Activated CD4-positive, alpha-beta T cell treated with anti-CD3 and anti-CD28 coated beads, Interleukin-2, amount 50 U/mL, for 4 hours (primary cell): ENCODE data around the gene MYL7.

Experiments used
- DNase-seq, 2 experiments: peaks; one replicate each; pipeline ENCODE4 v3.0.0-alpha.2; 2020

MYL7 gene

DNA sequence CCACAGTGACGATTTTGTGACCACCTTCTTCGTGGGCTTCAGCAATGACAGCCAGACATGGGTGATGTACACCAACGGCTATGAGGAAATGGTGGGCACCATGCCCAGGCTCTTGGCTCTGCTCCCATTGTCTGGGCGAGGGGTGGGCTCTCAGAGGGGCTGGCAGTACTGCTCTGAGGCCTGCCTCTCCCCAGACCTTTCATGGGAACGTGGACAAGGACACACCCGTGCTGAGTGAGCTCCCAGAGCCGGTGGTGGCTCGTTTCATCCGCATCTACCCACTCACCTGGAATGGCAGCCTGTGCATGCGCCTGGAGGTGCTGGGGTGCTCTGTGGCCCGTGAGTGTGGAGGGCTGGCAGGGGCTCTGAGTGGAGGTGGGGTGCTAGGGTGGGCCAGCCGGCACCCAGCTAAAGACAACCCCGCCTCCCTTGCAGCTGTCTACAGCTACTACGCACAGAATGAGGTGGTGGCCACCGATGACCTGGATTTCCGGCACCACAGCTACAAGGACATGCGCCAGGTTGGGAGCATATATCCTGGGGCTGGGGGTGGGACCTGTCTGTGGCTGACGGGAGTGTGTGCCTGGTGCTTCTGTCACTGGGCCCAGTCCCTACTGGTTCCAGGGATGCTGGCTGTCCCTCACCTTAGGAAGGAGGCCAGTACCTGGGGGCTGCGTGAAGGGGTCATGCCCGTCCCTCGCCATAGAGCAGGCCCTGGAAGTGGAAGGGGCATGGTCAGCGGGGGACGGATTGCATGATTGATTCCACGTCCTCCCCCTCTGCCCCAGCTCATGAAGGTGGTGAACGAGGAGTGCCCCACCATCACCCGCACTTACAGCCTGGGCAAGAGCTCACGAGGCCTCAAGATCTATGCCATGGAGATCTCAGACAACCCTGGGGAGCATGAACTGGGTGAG, 30.2 kb downstream of the MYL7 start:
- DNase-seq: no peak

DNA sequence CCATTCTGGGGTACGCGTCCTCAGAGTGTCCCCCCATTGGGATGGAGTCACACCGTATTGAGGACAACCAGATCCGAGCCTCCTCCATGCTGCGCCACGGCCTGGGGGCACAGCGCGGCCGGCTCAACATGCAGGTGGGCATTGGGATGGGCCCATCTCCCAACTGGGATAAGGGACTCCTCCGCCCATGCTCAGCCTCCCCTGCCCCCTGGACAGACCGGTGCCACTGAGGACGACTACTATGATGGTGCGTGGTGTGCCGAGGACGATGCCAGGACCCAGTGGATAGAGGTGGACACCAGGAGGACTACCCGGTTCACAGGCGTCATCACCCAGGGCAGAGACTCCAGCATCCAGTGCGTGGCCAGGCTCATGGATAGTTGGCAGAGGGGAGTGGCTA, 31.1 kb downstream of the MYL7 start:
- DNase-seq: no peak

DNA sequence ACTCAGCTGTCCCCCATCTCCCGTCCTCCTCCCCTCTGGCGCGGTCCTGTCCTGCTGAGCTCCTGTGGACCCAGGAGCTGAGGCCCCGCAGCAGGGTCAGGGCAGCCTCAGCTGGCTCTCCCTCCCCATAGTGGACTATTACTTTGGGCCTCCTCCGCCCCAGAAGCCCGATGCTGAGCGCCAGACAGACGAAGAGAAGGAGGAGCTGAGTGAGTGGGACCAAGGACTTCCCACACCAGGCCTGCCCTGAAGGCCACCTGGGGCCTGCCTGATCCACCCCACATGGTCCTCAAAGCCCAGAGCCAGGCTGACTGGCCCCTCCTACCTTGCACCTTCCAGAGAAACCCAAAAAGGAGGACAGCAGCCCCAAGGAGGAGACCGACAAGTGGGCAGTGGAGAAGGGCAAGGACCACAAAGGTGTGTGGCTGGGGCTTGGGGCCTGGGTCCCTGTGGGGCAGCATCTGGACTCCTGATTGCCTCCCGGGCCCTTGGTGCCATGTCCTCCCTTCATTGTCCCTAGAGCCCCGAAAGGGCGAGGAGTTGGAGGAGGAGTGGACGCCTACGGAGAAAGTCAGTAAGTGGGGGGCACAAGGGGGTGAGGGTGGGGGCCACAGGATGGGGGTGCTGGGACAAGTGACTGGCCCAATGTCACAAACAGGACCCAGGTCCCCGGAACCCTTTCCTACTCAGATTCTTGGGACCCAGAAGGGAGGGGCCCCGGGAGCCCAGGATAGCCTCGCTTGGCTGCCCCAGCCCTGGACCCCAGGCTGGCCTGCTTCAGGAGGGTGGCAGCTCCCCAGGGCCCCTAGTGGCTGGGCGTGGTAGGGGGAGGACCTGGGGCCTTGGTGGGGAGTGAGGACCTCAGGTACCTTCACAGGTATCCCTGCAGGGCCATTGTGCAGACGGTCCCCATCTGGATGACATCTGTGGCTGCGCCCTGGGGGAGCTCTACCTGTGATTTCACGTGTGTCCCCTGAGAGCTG, 32.1 kb downstream of the MYL7 start:
- no peak for DNase-seq

DNA sequence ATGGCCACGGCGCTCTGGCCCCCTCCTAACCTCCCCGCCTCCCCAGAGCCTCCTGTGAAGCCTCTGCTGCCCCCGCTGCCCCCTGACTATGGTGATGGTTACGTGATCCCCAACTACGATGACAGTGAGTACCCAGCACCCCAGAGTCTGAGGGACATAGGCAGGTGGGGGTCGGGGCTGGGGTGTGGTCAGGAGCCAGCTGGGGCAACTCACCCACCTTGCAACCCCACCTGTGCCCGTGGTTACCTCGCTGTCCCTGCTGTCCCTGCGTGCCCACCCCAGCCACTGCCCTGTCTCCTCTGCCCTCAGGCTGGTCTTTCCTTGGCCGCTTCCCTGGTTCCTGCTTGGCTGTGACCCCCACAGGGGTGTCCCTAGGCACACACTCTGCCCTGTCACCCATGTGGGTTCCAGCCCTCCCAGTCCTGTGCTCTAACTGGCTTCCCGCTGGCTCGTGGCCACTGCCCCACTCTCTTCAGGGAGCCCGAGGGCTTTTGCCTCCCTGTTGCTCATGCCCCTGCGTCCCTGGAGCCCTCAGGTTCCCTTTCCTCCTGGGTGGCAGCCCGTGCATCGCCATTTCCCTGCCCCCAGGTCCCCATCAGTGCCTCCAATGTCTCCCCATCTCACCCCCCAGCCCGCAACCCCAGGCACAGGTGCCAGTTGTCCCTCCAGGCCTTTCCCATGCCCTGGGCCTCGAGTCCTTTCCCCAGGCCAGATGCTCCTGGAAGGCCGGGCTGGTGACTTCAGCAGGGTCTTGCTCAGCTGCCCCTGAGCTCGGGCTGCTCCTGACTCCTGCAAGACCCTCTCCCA, 33.0 kb downstream of the MYL7 start:
- DNase-seq: no peak

DNA sequence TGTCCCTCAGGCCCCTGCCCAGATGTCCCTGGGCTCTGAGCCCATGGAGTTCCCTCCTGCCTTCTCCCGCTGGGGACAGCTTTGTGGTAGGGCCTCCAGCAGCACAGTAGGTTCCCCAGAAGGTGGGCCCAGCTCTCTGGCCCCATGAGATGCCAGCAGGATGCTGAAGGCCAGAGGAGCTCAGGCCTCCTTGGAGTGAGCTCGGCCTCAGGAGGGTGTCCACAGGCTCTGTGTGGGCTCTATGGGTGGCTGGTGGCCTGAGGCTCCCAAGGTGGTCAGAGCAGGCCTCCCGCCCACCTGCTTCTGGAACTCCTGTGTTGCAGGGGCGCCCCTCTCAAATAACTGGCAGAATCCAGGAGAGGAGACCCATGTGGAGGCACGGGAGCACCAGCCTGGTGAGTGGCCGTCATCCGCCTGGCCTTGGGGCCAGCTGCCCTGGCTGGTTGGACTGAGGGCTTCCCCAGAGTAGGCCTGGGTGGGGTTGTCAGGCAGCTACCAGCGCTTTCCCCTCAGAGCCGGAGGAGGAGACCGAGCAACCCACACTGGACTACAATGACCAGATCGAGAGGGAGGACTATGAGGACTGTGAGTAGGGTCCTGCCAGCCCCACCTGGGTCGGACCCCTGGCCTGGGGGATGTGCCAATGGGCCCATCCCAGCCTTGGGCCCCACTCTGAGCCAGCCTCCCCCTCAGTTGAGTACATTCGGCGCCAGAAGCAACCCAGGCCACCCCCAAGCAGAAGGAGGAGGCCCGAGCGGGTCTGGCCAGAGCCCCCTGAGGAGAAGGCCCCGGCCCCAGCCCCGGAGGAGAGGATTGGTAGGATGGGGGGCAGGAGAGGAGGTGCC, 33.8 kb downstream of the MYL7 start:
- no peak for DNase-seq

DNA sequence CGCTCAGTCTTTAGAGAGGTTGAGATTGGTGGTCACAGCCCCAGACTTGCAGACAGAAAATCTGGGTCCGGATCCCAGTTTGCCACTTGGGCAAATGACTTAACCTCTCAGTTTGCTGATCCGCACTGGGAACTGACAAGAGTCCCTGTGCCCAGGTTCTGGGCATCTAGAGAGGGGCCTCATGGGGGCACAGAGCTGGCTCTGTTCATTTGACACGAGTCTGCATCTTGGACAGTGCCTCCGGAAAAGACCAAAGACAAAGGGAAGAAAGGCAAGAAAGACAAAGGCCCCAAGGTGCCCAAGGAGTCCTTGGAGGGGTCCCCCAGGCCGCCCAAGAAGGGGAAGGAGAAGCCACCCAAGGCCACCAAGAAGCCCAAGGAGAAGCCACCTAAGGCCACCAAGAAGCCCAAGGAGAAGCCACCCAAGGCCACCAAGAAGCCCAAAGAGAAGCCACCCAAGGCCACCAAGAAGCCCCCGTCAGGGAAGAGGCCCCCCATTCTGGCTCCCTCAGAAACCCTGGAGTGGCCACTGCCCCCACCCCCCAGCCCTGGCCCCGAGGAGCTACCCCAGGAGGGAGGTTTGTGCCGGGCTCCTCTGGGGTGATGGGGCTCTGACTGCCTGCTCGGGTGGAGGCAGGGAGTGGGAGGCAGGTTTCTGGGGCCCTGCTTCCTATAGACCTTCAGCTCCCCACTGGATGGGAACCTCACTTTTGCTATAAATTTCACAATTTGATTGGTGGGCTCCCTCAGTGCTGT, 34.6 kb downstream of the MYL7 start:
- no peak for DNase-seq

DNA sequence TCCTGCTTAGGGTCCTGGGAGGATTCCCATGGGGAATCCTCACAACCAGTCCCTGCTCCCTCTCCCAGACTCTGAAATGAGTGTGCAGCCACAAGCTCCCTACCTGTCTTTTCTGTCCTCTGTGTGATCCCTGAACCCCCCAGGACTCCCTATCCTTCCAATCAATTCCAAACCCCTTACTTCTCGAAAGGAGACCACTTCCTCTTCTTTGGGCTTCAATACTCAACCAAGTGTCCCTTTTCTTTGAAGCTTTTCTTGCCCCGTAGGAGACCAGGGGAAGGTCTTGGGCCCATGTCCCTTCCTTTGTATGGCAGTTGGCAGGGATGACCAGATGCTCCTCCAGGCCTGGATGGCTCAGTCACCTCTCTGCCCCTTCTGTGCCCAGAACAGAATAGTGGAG, 35.3 kb downstream of the MYL7 start:
- DNase-seq: no peak

DNA sequence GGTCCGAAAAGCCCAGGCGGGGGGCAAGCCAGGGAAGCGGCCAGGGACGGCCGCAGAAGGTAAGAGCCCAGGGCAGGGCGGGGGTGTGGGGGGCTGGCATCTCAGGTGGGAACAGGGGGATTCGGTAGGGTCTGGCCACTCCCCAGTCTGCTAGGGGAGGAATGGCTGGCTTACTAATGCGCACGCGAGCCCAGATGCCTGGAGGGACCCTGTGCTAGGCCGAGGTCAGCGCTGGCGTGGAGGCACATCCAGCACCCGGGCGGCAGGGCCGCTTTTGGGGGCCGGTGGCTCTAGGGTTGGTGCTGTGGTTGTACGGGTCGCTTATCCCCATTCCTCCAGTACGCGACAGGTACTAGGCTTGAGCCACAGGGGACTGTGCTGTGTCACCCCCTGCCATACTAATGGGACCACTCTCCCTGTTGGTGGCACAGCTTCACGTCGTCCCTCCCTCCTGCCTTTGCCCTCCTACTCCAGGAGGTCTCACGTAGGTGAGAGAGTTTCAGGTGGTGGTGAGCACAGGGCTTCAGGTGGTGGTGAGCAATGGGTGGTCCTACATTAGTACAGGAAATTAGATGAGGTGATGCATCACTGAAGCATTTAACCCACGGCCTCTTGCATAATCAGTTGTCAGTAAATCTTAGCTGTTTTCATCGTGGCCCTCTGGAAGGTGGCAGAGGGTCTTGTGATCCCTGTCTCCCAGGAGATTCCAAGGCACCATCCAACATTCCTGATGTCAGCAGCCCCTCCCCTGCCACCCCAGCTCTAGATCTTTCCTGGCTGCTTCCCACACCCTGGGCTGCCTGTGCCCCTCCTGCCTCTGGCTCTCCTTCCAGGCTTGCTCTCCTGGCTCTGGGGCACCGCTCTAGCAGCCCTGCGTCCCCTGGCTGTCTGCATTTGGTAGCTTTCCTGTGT, 36.0 kb downstream of the MYL7 start:
- no peak for DNase-seq

DNA sequence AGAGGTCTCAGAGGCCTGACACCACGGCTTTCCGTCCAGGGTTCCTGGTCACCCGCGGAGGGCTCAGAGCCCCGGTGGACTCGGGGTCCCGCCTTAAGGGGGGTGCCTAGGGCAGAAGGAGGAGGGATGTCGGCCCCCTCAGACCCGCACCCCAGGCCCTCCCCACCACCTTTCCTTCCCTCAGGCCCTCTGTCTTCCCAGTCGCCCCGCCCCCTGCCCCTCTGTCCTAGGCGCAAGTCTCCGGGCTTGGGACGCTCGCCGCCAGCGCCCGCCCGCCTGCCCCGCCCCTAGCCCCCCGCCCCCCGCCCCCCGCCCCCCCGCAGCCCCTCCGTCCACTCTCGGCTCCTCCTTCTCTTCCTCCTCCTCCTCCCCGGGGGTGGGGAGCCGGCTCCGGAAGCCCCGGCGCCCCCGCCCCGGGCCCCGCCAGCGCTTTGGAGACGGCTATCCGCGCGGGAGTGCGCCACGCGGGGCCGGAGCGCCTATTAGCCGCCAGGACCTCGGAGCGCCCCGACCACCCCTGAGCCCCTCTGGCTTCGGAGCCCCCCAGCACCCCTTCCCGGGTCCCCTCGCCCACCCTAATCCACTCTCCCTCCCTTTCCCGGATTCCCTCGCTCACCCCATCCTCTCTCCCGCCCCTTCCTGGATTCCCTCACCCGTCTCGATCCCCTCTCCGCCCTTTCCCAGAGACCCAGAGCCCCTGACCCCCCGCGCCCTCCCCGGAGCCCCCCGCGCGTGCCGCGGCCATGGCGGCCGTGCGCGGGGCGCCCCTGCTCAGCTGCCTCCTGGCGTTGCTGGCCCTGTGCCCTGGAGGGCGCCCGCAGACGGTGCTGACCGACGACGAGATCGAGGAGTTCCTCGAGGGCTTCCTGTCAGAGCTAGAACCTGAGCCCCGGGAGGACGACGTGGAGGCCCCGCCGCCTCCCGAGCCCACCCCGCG, 36.9 kb downstream of the MYL7 start, which contains the start of gene AEBP1:
Gene AEBP1, plus strand, starts transcription at position 423 of the 937 bp plus-strand sequence. Its CDS starts 321 bp downstream, at position 744.
- DNase-seq: no peak

DNA sequence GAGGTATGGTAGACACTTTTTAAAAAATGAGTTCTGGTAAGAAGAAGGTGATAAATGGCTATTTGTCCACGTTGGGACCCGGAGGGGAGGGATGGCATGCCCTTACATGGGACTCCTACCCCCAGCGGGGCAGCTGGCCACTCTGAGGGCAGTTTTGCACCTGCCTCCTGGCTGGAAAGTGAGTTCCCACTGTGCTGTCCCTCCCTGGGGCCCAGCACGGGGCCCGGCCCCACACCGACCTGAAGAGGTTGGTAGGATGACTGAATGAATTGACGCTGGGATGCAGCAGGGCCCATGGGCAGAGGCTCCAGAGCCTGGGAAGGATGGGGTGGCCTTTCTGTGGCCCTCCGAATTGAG, 37.6 kb downstream of the MYL7 start:
- no peak for DNase-seq

DNA sequence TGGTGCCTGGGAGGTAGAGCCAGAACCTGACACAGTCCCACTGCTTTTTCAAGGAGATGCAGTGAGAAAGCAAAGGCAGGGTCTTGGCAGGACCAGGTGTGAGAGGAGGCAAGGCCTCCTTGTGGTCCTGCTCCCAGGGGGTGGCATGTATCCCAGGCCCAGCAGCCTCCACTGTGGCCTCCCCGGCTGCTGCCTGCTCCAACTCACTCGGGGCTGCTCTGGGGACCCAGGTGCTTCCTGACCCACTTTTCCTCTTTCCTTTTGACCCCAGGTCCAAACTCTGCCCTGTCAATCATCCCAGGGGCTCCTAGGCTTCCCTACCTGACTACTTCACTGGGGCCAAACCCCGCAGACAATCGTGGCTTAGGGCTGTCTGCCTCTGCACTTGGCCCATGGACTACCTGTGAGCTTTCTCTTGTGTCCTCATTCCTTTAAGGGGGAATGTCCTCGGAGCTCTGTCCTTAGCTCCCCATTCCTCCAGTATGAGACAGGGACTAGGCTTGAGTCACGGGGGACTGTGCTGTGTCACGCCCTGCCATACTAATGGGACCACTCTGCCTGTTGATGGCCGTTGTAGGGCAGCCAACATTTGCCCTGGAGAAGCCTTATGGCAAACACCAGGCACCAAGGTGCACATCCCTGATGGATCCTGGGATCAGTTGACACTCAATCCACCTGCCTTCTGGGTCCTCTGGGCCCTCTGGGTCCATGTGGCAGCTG, 38.1 kb downstream of the MYL7 start:
- no peak for DNase-seq

DNA sequence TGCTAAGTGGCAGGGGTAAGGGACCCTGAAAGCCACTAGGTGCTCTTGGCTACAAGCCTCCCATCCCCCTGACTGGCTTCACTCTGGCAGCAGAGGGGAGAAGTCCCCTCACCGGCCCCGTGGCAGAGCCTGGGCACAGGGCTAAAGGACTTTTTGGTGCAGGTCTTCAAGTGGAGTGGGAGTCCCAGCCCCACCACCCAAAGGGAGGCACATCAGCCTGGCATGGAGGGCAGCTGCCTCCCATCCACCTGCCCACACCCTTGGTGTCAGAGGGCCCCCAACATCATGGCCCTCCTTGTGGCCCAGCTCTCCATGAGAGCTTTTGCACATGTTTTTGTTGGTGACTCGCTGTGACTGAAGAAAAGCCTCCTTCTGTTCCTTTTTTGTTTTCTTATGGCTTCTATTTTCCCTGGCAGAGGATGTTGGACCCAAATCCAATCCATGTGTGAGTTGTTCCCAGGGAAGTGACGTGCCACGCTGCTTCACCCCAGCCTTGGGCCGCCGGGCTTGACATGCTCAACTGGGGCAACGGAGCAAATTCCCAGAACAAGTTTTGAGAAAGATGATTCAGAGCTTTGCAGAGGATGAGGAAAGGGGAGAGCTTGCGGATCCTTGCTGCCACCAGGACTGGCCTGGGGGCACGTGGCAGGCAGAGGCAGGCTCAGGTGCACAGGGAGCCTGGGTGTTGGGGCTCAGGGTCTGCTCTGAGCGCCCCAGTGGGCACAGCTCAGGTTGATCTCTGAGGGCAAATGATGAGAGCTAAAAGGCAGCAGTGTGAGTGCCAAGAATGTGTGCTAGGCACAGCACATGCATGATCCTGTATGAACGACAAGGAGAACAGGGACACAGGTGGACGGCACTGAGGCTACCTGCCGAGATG, 38.9 kb downstream of the MYL7 start:
- no peak for DNase-seq

DNA sequence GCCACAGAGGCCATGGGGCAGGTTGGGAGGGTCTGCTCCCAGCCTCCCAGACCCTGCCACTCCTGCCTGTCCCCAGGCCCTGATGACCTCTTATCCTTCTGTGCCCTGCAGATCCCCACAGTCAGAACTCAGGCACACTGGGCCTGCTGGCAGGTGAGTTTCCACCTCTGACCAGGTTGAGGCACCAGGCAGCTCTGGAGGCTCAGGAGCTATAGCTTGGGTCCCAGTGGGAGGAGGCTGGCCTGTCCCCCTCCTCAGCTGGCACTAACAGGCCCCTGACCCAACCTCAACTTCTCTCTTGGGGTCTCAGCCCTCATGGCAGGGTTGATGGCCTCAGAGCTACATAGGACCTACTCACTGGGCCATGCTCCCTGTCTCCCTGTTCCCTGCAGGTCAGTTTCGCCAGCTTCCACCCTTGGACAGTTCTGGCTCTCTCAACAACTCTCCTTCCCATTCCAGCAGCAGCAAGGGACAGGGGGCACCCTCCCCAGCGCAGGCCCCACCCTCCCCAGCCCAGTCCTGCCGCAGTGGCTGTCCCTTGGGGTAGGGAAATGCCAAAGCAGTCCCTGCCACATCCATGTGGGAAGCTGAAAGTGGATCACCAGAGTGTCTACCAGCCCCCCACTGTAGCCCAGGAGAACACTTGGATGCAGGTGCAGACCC, 39.7 kb downstream of the MYL7 start:
- no peak for DNase-seq

DNA sequence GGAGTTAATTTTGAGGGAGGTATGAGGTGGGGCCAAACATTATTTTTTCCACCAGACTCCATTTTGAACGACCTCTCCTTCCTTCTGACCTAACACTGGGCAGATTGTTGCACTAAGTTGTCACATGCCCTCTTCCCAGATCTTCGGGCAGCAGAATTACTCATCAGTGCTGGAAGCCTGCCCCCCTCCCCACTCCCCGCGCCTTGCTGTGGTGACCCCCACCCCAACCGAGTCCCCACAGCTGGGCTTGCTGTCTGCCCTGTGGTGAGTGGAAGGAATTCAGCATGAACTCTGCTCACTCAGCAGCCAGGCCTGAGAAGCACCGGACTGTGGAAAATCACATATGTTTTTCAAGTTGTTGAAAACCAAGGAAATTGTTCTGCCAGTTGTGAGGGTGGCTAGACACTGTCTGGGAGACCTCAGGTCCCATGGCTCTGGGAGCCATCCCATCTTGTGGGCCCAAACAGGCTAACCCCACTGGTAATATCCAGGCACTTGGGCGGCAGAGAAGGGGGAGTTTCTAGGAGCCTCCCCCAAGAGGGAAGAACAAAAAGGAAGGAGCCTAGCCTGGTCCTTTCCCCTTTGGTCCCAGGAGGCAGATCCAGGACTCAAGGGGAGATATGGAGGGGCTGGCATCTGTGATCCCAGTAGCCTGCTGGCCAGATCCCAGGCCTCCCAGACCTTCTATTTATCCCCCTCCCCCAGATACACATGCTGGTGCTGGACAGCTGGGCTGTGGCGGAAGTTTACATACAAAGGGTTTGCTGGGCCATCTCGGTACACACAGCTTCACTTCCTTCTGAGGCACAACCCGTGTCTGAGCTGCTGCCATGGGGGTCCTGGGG, 40.5 kb downstream of the MYL7 start:
- no peak for DNase-seq

DNA sequence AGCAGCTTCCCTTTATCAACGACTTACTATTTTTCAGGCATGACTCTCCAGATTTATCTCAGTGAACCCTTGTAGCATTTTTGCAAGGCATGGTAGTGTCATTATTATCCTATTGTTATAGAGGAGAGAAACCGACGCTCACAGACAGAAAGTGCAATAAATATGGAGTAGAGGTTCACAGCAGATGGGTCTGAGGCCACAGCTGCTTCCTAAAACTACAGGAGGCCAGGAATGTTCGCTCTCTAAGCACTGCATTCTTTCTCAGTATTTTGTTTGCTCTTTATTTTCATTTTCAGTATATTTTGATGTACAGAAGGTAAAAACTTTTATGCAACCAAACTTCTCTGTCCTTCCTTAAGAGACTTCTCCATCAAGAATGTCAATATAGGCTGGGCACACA, 41.5 kb downstream of the MYL7 start:
- no peak for DNase-seq
